ENCODE measurements around the gene KIAA0040. TPM values are rescaled to one million over a fixed set of nuclear protein-coding genes. Genes with fewer than 3 reads are reported as not detected.

Gene KIAA0040
- total RNA-seq, 1 experiment from 2014 or later, result not detected

DNA sequence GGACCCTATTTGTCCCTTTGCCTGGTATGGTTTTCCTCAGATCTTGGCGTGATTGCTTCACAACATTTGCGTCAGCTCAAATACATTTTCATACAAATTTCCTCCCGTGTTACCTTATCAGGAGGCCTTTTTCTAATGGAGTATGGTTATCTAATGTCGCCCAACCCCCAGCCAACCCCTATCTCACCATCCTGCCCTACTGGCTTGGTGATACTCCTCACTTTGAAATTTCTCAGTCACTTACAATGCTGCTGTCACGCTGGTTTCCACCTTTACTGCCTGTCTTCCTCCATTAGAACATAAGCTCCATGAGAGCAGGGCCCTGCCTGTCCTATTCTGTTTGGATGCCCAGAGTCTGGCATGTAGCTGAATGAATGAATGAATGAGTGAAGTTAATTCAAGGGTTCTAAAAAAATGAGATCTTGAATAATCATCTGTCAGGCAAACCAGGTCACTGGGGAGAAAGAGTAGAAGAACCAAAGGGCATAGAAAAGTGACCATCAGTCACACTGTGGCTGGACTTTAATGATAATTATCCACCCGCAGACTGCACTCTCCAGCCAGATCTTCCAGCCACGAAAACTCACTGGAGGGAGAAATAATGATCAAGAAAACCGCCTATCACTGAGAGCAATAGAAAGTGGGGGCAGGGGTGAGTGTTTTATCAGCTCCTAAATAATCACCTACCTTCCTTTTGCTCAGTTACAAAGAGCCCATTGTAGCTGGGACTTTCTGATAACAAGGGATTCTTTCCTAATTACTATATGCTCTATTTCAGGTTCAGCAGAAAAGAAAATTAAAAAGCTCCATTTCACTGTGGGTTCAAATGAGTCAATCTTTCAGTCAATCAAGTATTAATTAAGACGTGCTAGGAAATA lies 21.3 kb downstream of the KIAA0040 start:
- no peak for DNase-seq (ENCODE audit: low read depth)

- peak; percentile 88 for DNase-seq (ENCODE audit: low read depth)
These were observed 23.1 kb downstream of the KIAA0040 start for GRCh38 chr1:175169286-175170018.

GRCh38 chr1:175168782-175169181 lies 23.8 kb downstream of the KIAA0040 start:
- DNase-seq (ENCODE audit: low read depth), result peak; percentile 54

DNA sequence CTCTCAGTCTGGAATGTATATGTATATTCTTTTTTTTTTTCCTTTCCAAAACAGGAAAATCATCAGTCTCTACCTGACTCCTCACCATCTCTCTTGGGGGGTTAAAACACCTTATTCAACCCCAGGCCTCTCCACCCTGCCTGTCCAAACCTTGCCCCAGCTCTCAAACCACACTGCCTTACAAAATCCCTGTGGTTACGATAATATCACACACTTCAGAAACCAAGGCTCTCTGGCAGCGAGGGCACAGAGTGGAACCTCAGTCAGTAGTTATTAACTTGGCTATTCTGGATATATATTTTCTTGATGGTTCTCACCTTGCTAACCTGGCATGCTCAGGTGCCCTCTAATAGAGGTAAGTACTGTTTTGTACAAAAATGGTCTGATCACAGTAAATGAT lies 24.7 kb downstream of the KIAA0040 start:
- DNase-seq (ENCODE audit: low read depth), result no peak

GRCh38 chr1:175166746-175167145 lies 25.8 kb downstream of the KIAA0040 start:
- DNase-seq (ENCODE audit: low read depth), result no peak

DNA sequence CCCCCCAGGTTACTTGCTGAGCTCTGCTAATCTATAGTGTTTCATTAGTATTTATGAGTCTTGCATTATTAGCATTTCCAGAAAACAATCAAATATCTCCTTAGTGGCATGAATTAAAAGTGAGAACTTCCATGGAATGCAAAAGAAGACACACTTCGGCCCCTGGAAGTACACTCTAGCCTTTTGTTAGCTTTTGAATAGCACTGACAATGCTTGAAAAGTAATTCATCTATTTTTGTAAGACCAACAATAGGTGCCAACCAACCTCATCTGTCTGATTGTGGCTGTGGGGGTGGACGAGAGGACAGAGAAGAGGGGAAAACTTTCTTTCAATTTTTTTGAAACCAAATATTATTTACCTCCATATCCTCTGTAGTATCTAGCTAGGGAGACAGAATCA lies 27.8 kb downstream of the KIAA0040 start:
- no peak for DNase-seq (ENCODE audit: low read depth)

- no peak for DNase-seq (ENCODE audit: low read depth)
These were observed 28.9 kb downstream of the KIAA0040 start for GRCh38 chr1:175163702-175164101.

DNA sequence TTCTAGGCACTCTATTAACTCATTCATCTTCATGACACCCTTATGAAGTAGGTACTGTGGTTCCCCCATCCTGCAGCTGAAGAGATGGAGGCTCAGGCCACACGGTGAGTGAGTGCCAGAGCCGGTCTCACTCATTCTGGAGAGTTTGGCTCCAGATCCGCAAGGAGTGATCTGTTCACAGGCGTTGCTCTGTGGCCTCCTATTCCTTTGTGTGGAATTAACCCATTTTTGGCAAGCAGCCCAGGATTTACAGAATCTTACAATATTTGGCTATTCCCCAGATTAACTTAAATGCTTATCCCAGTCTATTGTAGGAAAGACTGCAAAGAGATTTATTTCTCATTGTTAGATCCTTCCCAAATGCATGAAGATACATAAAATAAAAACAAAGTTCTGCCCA lies 29.6 kb downstream of the KIAA0040 start:
- DNase-seq (ENCODE audit: low read depth), result no peak

GRCh38 chr1:175158170-175158591 lies 34.4 kb downstream of the KIAA0040 start:
- DNase-seq (ENCODE audit: low read depth), result peak; percentile 76

DNA sequence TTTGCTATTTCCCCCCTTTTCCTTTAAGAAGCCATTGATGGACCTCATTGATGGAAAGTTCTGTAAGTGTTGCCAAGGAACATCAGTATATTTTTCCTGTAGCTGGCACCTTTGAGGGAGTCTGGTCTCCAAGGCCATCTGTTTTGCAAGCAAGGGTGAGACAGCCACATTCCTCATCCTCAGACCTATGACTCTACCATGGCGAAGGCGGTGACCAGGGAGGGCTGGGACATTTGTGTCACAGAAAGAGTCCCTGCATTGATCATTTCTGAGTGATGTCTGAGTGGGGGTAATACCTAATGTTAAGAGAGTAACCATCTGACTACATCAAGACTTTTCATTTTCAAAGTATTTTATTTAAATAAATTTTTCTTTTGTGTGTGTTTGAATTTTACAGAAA lies 35.4 kb downstream of the KIAA0040 start:
- no peak for DNase-seq (ENCODE audit: low read depth)

DNA sequence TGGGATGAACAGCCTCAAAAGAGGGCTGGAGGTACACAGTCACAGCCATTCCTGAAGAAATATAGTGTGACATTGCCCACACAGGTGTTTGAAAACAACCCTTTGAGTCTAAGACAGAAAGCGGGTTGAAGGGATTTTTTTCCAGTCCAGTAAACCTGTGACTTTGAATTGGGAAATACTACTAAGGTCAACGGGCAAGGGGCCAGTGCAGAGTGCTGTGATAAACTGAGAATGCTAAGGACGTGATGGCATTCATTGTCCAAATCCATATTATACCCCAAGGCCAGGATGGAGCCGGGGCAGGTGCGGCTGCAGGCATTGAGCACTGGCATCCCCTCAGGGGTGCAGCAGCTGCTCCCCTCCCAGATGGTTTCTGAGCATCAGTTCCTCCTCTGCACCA lies 36.6 kb downstream of the KIAA0040 start:
- no peak for DNase-seq (ENCODE audit: low read depth)

GRCh38 chr1:175155473-175155856 lies 37.1 kb downstream of the KIAA0040 start:
- DNase-seq (ENCODE audit: low read depth), result no peak

DNA sequence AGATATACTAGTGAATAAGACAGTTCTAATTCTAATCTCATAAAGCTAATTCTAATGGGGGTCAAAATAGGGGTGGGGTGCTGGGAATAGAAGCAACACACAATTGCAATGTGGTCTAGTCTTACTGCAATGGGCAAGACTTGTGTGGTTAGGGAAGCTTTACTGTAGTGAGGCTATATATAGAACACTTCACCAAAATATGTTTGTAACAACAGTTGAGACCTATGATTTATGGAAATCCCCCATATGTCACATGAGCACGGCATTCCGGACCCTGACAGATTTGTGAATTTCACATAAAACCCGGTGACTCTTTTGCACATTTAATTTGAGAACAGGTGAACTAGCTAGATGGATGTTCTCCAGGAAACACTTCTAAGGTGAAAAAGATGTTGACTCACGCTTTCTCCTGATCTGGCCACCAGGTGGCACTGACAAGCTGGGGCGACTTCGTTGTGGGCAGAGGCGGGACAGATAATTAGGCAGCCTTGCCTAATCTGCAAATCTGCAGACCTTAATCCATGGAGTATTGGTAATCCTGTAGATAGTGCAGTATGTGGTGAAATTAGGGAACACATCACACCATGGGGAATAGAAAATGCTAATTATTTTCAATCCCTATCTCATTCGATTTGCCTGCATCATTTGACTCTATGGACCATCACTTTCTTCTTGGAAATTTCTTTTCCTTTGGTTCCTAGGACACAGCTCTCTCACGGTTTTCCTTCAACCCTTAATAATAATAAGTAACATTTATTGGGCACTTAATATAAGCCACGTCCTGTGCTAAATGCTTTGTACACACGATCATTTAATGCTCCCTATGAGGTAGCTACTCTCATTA lies 37.7 kb downstream of the KIAA0040 start:
- DNase-seq (ENCODE audit: low read depth), result peak; percentile 39

DNA sequence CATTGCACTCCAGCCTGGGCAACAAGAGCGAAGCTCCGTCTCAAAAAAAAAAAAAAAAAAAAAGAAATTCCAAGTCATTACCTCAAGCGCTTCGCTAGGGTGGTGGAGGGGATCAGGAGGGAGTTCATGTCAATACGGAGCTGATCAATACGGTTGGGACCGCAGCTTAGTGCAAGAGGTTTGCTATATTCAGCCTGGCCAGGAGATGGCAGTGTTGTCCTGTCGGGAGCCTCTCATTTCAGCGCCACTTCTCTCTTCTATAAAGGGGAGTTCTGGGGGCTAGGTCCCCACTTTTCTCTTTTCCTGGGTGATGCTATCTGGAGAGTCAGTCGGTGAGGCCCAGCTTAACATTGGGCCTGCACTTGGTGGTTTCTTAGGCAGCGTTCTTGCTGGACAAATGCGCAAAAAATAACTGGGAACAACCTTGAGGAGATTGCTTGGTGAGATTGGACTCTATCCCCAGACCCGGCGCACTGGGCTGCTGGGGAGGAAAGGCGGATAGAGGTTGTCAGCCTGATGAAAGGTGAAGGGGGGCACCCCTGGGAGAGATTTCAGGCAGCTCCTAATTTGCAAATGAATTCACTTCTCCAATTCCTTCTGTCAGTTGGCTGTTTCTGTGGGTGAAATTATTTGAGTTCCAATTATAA lies 40.4 kb downstream of the KIAA0040 start:
- DNase-seq (ENCODE audit: low read depth), result peak; percentile 37

GRCh38 chr1:175150596-175151319 lies 41.8 kb downstream of the KIAA0040 start:
- DNase-seq (ENCODE audit: low read depth), result peak; percentile 74

DNA sequence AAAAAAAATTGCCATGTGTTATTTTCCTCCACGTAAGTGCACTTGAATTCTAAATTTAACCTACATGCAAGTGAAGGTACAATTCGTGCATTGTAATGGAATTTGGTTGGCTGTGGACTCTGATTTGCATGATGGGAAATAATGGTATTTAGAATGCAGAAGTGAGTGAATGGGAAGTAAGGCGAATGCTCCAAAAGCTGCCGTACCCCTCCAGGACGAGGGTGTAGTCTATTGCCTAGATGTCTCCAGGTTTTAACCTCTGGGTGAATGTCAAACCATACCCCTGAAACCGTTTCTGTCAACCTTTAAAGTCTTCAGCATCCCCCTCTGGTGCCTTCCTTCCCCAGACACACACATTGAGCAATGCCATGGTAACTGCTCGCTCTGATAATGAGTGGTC lies 44.5 kb downstream of the KIAA0040 start:
- DNase-seq (ENCODE audit: low read depth), result no peak

DNA sequence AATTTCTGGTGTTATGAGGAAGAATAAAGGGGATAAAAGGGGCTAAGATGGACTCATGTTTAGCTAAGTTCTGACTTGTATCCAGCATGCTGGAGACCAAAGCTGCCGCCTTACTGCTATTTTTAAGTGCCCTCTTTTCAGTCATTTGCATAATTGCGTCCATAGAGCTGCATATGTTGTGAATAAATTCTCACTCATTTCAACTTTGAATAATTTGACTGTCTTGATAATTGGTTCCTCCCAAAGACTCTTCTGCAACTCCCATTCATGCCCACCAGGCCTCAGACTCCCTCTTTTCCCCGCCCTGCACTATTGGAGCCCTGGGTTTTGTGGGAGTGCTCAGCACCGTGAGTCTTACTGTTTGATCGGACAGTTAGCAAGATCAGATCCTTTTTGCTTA lies 45.0 kb downstream of the KIAA0040 start:
- no peak for DNase-seq (ENCODE audit: low read depth)

DNA sequence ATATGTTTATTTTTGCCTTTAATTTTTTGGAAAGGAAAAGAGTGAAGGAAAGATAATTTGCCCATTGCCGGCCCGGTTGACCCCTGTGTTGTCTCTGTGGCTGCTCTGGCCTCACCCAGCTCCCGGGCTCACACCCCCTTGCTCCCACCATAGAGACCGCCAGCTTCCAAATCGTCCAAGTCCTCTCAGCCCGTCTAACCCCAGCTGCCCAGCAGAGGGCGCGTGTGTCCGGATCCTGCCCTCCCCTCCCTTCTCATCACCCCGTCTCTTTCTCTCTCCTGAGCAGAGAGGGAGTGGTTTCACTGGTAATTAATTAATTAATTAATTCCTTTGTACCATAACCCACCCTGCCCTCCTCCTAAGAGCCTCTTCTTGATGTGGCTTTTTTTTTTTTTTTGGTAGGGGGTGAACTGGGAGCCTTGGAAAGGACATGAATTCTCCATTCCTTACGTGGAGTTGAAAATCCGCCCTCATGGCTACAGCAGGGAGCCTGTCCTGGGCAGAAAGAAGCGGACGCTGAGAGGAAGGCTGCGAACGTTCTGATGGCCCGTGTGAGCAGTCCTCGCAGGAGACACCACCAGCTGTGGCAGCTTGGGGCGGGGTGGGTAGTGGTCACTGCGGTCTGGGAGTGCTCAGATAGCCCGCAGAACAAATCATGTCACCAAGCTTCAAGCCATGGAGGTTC lies 45.9 kb downstream of the KIAA0040 start:
- peak; percentile 57 for DNase-seq (ENCODE audit: low read depth)

DNA sequence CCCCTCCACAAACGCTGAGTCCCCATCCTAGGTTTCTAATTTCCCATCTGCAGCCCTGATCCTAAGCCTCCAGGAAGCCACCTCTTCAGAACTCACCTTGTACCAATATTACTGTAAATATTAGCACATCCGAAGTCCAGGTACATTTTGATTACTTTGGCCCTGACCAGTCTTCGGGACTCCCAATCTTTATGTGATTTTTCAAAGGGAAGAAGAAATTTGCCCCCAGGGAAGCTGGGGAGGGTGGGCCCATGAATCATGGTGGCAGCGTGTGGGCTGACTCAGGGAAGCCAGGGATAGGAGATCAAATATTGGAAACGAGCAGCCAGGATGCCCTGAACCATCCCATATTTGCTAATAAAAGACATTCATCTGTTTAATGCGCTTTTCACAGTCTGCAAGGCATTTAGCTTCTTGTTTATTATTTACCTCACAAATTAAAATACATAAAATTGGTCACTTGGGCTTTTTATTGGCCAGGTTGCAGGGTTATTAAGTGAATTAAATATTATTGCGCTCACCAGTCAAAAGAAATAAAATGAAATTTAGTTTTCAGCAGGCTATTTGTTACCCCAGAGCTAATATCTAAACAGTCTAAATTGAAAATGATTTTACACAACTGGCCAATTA lies 46.6 kb downstream of the KIAA0040 start:
- peak; percentile 22 for DNase-seq (ENCODE audit: low read depth)

All from HT1080 (cell line).